DOHH2 (cell line): ENCODE results near the gene HLA-A.

Experiments used
- EZH2phosphoT487 ChIP-seq: fragments of 200-600 bp; sonication (generic); IDR thresholded peaks from 2 replicates; pipeline ENCODE4 v1.6.1; 2017; ENCODE audit warnings: borderline replicate concordance, mild to moderate bottlenecking, antibody characterized with exemption, low read length, moderate library complexity, mixed read lengths
- TF ChIP-seq, protein P1 (sequence below): fragments of 200-600 bp; sonication (generic); IDR thresholded peaks from one replicate; pipeline ENCODE4 v1.5.1; 2014; ENCODE audit warnings: antibody characterized with exemption, mild to moderate bottlenecking, low read depth, low read length; ENCODE audit not compliant: poor library complexity, severe bottlenecking

DNA sequence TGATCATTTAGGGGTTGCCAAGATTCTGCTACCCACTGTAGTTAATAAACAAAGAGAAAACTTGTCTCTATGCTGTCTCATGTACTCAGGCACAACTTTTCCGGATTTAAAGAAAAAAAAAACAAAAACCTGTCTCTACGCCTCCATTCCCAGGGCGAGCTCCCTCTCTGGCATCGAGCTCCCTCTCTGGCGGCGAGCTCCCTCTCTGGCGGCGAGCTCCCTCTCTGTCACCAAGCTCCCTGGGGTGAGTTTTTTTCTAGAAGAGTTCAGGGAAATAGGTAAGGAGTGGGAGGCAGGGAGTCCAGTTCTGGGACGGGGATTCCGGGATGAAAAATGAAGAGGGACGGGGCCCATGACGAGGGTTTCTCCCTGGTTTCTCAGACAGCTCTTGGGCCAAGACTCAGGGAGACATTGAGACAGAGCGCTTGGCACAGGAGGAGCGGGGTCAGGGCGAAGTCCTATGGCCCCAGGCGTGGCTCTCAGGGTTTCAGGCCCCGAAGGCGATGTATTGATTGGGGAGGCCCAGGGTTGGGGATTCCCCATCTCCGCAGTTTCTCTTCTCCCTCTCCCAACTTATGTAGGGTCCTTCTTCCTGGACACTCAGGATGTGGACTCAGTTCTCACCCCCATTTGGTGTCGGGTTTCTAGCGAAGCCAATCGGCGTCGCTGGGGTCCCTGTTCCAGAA, 16.5 kb upstream of the HLA-A start:
- TF ChIP-seq, protein P1, sequence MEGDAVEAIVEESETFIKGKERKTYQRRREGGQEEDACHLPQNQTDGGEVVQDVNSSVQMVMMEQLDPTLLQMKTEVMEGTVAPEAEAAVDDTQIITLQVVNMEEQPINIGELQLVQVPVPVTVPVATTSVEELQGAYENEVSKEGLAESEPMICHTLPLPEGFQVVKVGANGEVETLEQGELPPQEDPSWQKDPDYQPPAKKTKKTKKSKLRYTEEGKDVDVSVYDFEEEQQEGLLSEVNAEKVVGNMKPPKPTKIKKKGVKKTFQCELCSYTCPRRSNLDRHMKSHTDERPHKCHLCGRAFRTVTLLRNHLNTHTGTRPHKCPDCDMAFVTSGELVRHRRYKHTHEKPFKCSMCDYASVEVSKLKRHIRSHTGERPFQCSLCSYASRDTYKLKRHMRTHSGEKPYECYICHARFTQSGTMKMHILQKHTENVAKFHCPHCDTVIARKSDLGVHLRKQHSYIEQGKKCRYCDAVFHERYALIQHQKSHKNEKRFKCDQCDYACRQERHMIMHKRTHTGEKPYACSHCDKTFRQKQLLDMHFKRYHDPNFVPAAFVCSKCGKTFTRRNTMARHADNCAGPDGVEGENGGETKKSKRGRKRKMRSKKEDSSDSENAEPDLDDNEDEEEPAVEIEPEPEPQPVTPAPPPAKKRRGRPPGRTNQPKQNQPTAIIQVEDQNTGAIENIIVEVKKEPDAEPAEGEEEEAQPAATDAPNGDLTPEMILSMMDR, result no peak
- TF ChIP-seq EZH2phosphoT487, result no peak
